Measurements from ENCODE around the gene DYNLRB1. TPM values are rescaled to one million over a fixed set of nuclear protein-coding genes. Genes with fewer than 3 reads are reported as not detected.

DYNLRB1 gene
- total and polyA plus RNA-seq, 9 of the 15 experiments (the other 6 are each of a cell fraction or from before 2014, with no cell fraction given) = 48.7 to 358 (median 121) TPM

- peaks cover 45% of the 10 kb centered on the region for H3K79me2 ChIP-seq (ENCODE audit: control insufficient read depth, insufficient read depth, low read length)
- ChIA-PET POLR2A (interaction anchor here (1.2 kb wide), 1 partner anchor 10 kb away, joined by 4 read pairs; the partner anchor contains the start of gene DYNLRB1), CTCF (ENCODE audit: low intra/inter-chr PET ratio) (no interaction called here)
- H3K27me3 ChIP-seq (ENCODE audit: control insufficient read depth in 2 of 2, insufficient read depth in 2 of 2, low read length in 2 of 2) = no peaks in the 10 kb centered on the region
- H3K4me2 ChIP-seq (ENCODE audit: insufficient read depth, low read length) = no peak overlapping the region
- no peak overlapping the region for H2AFZ ChIP-seq (ENCODE audit: low read depth, low read length)
- H3K9me3 ChIP-seq (replicated peaks; ENCODE audit: control insufficient read depth, insufficient read depth, low read depth, low read length) = no peaks in the 10 kb centered on the region; the same call in 1 of the 2 replicates
- no peak overlapping the region for H3K9ac ChIP-seq (ENCODE audit: insufficient read depth in 1 of 2, low read depth in 2 of 2, low read length in 2 of 2)
- WGBS (ENCODE audit: insufficient coverage, low coverage, missing lambda C conversion rate) = 91% methylated on average over 5 of the region's 5 CpGs
- peaks cover 76% of the 10 kb centered on the region for H3K36me3 ChIP-seq (ENCODE audit: control insufficient read depth, insufficient read depth, low read length)
- no peaks in the 10 kb centered on the region for H3K9me1 ChIP-seq (ENCODE audit: control insufficient read depth, insufficient read depth, low read length)
- no TSS peak for BruUV-seq (replicated peaks)
- H3K4me3 ChIP-seq = no peak overlapping the region
- ATAC-seq = no peak
- H3K4me1 ChIP-seq (replicated peaks in 1 of 2; ENCODE audit: control insufficient read depth in 2 of 2, insufficient read depth in 2 of 2, low read length in 2 of 2) = peaks cover 15 to 17% of the 10 kb centered on the region in 2 experiments
- DNase-seq (ENCODE audit: extremely low read depth in 1 of 4, low spot score in 3 of 4) = no peak
- H4K20me1 ChIP-seq (replicated peaks; ENCODE audit: control insufficient read depth, insufficient read depth, low read length) = peaks cover 20% of the 10 kb centered on the region
- in situ Hi-C loops (cut with MboI) = loop anchor here (10.0 kb wide), 1 partner anchor 332 kb away; no protein-coding TSS in a partner anchor
- intact Hi-C loops (cut with micrococcal nuclease) = no loop called here
- no peak for FAIRE-seq
- no peak overlapping the region for H3K27ac ChIP-seq (ENCODE audit: extremely low read depth, low read depth, low read length)
- TF ChIP-seq RNF219 (CRISPR knock-in tag; IDR thresholded peaks at IDR 0.05) (no peak), PHB2 (IDR thresholded peaks at IDR 0.05; ENCODE audit: low read depth) (no peak), EHMT2 (IDR thresholded peaks at IDR 0.05) (no peak), POLR2AphosphoS5 (IDR thresholded peaks at IDR 0.05; ENCODE audit: control insufficient read depth, insufficient read depth, low read depth, low read length) (no peak), ZNF695 (CRISPR knock-in tag; IDR thresholded peaks at IDR 0.05) (no peak), FOXK1 (CRISPR knock-in tag; IDR thresholded peaks at IDR 0.05; ENCODE audit: borderline replicate concordance) (no peak), NKRF (IDR thresholded peaks at IDR 0.05; ENCODE audit: borderline replicate concordance) (no peak), ZKSCAN1 (IDR thresholded peaks at IDR 0.05; ENCODE audit: low read depth, low read length) (no peak), PRDM10 (IDR thresholded peaks at IDR 0.05; ENCODE audit: partially characterized antibody) (no peak)
- TF ChIP-seq, protein P1, sequence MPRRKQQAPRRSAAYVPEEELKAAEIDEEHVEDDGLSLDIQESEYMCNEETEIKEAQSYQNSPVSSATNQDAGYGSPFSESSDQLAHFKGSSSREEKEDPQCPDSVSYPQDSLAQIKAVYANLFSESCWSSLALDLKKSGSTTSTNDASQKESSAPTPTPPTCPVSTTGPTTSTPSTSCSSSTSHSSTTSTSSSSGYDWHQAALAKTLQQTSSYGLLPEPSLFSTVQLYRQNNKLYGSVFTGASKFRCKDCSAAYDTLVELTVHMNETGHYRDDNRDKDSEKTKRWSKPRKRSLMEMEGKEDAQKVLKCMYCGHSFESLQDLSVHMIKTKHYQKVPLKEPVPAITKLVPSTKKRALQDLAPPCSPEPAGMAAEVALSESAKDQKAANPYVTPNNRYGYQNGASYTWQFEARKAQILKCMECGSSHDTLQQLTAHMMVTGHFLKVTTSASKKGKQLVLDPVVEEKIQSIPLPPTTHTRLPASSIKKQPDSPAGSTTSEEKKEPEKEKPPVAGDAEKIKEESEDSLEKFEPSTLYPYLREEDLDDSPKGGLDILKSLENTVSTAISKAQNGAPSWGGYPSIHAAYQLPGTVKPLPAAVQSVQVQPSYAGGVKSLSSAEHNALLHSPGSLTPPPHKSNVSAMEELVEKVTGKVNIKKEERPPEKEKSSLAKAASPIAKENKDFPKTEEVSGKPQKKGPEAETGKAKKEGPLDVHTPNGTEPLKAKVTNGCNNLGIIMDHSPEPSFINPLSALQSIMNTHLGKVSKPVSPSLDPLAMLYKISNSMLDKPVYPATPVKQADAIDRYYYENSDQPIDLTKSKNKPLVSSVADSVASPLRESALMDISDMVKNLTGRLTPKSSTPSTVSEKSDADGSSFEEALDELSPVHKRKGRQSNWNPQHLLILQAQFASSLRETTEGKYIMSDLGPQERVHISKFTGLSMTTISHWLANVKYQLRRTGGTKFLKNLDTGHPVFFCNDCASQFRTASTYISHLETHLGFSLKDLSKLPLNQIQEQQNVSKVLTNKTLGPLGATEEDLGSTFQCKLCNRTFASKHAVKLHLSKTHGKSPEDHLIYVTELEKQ (CRISPR knock-in tag; IDR thresholded peaks at IDR 0.05) = no peak
Measured at GRCh38 chr20:34526466-34526865, 10.2 kb downstream of the DYNLRB1 start.

Measured in K562 (cell line).